ENCODE results near the gene CTSF. TPM values are rescaled to one million over a fixed set of nuclear protein-coding genes. Genes with fewer than 3 reads are reported as not detected.
"Not testable (repeated sequence)": the region's sequence is repeated elsewhere in the genome, so short reads cannot be mapped to it uniquely, and the experiment has no call there.

CTSF gene
- total and polyA plus RNA-seq, 4 donors = 6.6 to 39.6 (median 7.9) TPM

DNA sequence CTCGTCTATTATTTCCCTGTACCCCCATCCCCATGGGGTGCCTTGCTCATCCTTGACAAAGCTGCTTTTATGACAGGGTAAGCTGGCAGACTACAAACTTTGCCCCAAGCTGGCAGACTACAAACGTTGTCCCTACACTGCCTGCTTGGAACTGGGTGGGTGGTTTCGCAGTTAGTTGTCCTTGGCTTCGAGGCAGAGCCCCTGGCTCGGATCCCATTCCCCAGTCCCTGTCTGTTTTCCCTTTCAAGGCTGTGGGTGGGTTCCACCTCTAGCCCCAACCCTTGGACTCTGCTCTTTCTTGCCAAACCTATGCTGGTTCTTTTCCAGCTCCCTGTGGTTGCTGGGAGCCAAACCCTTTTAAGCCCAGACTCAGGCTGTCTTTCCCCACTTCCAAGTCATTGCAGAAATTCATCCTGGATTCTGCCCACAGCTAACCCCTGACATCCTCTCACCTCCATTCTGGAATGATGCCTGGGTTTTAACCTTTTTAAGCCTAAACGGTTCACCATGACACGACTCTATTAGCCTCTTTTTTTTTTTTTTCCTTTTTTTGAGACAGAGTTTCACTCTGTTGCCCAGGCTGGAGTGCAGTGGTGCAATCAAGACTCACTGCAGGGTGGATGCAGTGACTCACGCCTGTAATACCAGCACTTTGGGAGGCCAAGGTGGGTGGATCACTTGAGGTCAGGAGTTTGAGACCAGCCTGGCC is 38.9 kb upstream of the CTSF start:
- Histone ChIP-seq H3K4me1 (ENCODE audit: control insufficient read depth in 5 of 5, insufficient read depth in 5 of 5, low read length in 5 of 5) (peaks cover 0 to 7% (median 6%) of the 10 kb centered on the region in 5 donors), H3K9ac (ENCODE audit: insufficient read depth in 1 of 2, low read length in 2 of 2) (no peak overlapping the region), H3K27ac (ENCODE audit: low read depth in 1 of 2, low read length in 1 of 2) (peak overlapping the region in 1 of 2 donors; percentile 45), H3K36me3 (ENCODE audit: control insufficient read depth in 4 of 4, insufficient read depth in 4 of 4, low read length in 4 of 4) (peaks cover 0 to 26% (median 16%) of the 10 kb centered on the region in 4 donors), H3K27me3 (ENCODE audit: control insufficient read depth in 3 of 3, insufficient read depth in 3 of 3, low read length in 2 of 3) (no peaks in the 10 kb centered on the region), H3K4me3 (no peak overlapping the region), H3K9me3 (ENCODE audit: control insufficient read depth in 4 of 4, insufficient read depth in 3 of 4, low read length in 3 of 4) (peaks cover 0 to 2% (median 0%) of the 10 kb centered on the region in 4 donors)
- 69 to 74% methylated on average over 8 of the region's 8 CpGs for WGBS, 2 donors
- TF ChIP-seq, protein P1, sequence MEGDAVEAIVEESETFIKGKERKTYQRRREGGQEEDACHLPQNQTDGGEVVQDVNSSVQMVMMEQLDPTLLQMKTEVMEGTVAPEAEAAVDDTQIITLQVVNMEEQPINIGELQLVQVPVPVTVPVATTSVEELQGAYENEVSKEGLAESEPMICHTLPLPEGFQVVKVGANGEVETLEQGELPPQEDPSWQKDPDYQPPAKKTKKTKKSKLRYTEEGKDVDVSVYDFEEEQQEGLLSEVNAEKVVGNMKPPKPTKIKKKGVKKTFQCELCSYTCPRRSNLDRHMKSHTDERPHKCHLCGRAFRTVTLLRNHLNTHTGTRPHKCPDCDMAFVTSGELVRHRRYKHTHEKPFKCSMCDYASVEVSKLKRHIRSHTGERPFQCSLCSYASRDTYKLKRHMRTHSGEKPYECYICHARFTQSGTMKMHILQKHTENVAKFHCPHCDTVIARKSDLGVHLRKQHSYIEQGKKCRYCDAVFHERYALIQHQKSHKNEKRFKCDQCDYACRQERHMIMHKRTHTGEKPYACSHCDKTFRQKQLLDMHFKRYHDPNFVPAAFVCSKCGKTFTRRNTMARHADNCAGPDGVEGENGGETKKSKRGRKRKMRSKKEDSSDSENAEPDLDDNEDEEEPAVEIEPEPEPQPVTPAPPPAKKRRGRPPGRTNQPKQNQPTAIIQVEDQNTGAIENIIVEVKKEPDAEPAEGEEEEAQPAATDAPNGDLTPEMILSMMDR (IDR thresholded peaks at IDR 0.05; ENCODE audit: control extremely low read depth, extremely low read depth) = no peak
- peak; percentile 56 to 78 (median 58) for DNase-seq
- ATAC-seq (ENCODE audit: insufficient read depth, low FRiP score) = peak; percentile 31

DNA sequence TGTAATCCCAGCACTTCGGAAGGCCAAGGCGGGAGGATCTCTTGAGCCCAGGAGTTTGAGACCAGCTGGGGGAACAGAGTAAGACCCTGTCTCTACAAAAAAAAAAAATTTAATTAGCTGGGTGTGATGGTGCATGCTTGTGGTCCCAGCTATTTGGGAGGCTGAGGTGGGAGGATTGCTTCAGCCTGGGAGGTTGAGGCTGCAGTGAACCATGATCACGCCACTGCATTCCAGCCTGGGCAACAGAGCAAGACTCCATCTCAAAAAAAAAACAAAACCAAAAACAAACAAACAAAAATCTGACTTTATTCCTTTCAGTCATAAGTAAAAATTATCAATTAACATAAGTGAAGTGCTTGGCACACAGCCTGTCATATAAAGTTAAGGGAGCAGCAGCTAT is 38.2 kb upstream of the CTSF start:
- H3K4me3 ChIP-seq; H3K9me3 ChIP-seq (ENCODE audit: control insufficient read depth in 4 of 4, insufficient read depth in 3 of 4, low read length in 3 of 4); H3K9ac ChIP-seq (ENCODE audit: insufficient read depth in 1 of 2, low read length in 2 of 2); ATAC-seq (ENCODE audit: insufficient read depth, low FRiP score); H3K27ac ChIP-seq (ENCODE audit: low read depth in 1 of 2, low read length in 1 of 2); H3K4me1 ChIP-seq (ENCODE audit: control insufficient read depth in 5 of 5, insufficient read depth in 5 of 5, low read length in 5 of 5); H3K27me3 ChIP-seq (ENCODE audit: control insufficient read depth in 3 of 3, insufficient read depth in 3 of 3, low read length in 2 of 3); DNase-seq: not testable (repeated sequence)
- 95% methylated on average over 3 of the region's 3 CpGs for WGBS, 2 donors
- H3K36me3 ChIP-seq (ENCODE audit: control insufficient read depth in 4 of 4, insufficient read depth in 4 of 4, low read length in 4 of 4) = peaks cover 0 to 29% (median 20%) of the 10 kb centered on the region in 4 donors

DNA sequence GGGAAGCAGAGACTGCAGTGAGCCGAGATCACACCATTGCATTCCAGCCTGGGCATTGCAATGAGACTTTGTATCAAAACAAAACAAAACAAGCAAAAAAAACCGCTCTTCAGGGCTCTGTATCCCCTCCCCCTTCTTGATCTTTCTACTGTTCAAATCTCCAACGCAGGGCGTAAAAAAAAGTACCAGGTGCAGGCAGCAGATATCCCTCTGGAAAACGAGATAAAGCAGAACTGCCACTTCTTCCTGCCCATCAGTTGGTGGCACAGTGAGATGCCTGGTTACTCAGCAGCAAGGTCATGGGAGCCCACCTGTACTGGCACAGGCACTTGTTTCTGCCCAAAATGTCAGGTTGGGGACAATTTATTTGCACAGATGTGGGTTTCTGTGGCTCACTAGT is 35.7 kb upstream of the CTSF start:
- DNase-seq = no peak
- peaks cover 0 to 2% (median 0%) of the 10 kb centered on the region in 4 donors for H3K9me3 ChIP-seq (ENCODE audit: control insufficient read depth in 4 of 4, insufficient read depth in 3 of 4, low read length in 3 of 4)
- peaks cover 0 to 7% (median 6%) of the 10 kb centered on the region in 5 donors for H3K4me1 ChIP-seq (ENCODE audit: control insufficient read depth in 5 of 5, insufficient read depth in 5 of 5, low read length in 5 of 5)
- H3K27me3 ChIP-seq (ENCODE audit: control insufficient read depth in 3 of 3, insufficient read depth in 3 of 3, low read length in 2 of 3) = no peaks in the 10 kb centered on the region
- no peak overlapping the region for H3K9ac ChIP-seq (ENCODE audit: insufficient read depth in 1 of 2, low read length in 2 of 2)
- 77 to 86% methylated on average over 5 of the region's 5 CpGs for WGBS, 2 donors
- peaks cover 3 to 38% (median 36%) of the 10 kb centered on the region in 4 donors for H3K36me3 ChIP-seq (ENCODE audit: control insufficient read depth in 4 of 4, insufficient read depth in 4 of 4, low read length in 4 of 4)
- ATAC-seq (ENCODE audit: insufficient read depth, low FRiP score) = no peak
- TF ChIP-seq, protein P1 (IDR thresholded peaks at IDR 0.05; ENCODE audit: control extremely low read depth, extremely low read depth) = no peak
- no peak overlapping the region for H3K27ac ChIP-seq (ENCODE audit: low read depth in 1 of 2, low read length in 1 of 2)
- no peak overlapping the region for H3K4me3 ChIP-seq

DNA sequence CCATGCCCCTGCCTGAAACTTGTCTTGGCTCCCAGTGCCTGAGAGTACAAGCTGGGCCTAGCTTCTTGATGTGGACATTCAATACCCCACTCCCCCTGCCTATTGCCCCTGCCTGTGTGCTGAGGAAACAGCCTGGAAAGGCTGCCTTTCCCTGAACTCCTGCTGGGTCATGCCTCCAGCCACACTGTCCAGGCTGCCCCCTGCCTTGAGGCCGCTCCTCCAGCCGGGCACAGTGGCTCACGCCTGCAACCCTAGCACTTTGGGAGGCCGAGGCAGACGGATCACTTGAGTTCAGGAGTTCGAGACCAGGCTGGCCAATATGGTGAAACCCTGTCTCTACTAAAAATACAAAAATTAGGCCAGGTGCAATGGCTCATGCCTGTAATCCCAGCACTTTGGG is 34.7 kb upstream of the CTSF start:
- DNase-seq = no peak
- 96% methylated on average over 6 of the region's 6 CpGs for WGBS, 2 donors
- no peak for ATAC-seq (ENCODE audit: insufficient read depth, low FRiP score)

More for the DNA sequence above, 34.7 kb upstream of the CTSF start:
- Histone ChIP-seq H3K9ac (ENCODE audit: insufficient read depth in 1 of 2, low read length in 2 of 2) (no peak overlapping the region), H3K36me3 (ENCODE audit: control insufficient read depth in 4 of 4, insufficient read depth in 4 of 4, low read length in 4 of 4) (peaks cover 3 to 42% (median 38%) of the 10 kb centered on the region in 4 donors), H3K4me1 (ENCODE audit: control insufficient read depth in 5 of 5, insufficient read depth in 5 of 5, low read length in 5 of 5) (peaks cover 0 to 7% (median 6%) of the 10 kb centered on the region in 5 donors), H3K27ac (ENCODE audit: low read depth in 1 of 2, low read length in 1 of 2) (no peak overlapping the region), H3K27me3 (ENCODE audit: control insufficient read depth in 3 of 3, insufficient read depth in 3 of 3, low read length in 2 of 3) (no peaks in the 10 kb centered on the region), H3K4me3 (no peak overlapping the region), H3K9me3 (ENCODE audit: control insufficient read depth in 4 of 4, insufficient read depth in 3 of 4, low read length in 3 of 4) (peaks cover 0 to 2% (median 0%) of the 10 kb centered on the region in 4 donors)
- TF ChIP-seq, protein P1 (IDR thresholded peaks at IDR 0.05; ENCODE audit: control extremely low read depth, extremely low read depth) = no peak

All from lung (tissue), 12 donors.